ENCODE measurements around the gene DPYSL5. TPM values are rescaled to one million over a fixed set of nuclear protein-coding genes. Genes with fewer than 3 reads are reported as not detected.

The DPYSL5 gene
- total and polyA plus RNA-seq, 2 donors (not counting 1 experiment from before 2014, with no cell fraction given), result not detected

DNA sequence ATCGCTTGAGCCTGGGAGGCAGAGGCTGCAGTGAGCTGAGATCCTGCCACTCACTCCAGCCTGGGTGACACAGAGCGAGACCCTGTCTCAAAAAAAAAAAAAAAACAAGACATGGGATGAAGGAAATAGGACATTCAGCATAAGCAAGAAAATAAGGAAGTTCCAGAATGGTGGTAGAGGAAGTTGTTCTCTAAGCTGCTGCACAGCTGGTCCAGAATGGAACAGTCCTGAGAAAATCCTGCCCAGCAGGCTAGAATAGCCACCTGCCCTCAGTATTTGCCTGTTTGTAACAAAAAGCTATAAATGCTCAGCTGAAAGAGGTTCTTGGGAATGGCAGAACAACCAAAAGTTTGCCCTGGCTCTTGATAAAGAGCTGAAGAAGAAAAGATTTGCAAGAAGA lies 111.4 kb downstream of the DPYSL5 start:
- Histone ChIP-seq H2AFZ (ENCODE audit: insufficient read depth, low read depth, low read length, poor library complexity, severe bottlenecking) (no peak overlapping the region), H3K4me1 (ENCODE audit: control insufficient read depth in 2 of 2, insufficient read depth in 2 of 2, low read length in 2 of 2) (no peaks in the 10 kb centered on the region), H3K4me3 (ENCODE audit: control extremely low read depth in 1 of 5, extremely low read depth in 1 of 5, insufficient read depth in 1 of 5, low read depth in 2 of 5, low read length in 4 of 5) (no peak overlapping the region), H4K20me1 (ENCODE audit: control insufficient read depth, insufficient read depth, low read length, poor library complexity, severe bottlenecking) (no peaks in the 10 kb centered on the region), H3K79me2 (ENCODE audit: control insufficient read depth, insufficient read depth, low read length) (no peaks in the 10 kb centered on the region), H3K4me2 (replicated peaks; ENCODE audit: low read depth, low read length, poor library complexity, severe bottlenecking) (no peak overlapping the region), H3K36me3 (replicated peaks in 1 of 2; ENCODE audit: control extremely low read depth in 1 of 2, control insufficient read depth in 1 of 2, extremely low read depth in 1 of 2, insufficient read depth in 2 of 2, low read length in 1 of 2) (no peaks in the 10 kb centered on the region), H3K27me3 (replicated peaks in 1 of 4; ENCODE audit: control extremely low read depth in 1 of 4, control insufficient read depth in 3 of 4, insufficient read depth in 4 of 4, low read length in 3 of 4) (peaks cover 0 to 16% (median 4%) of the 10 kb centered on the region in 4 experiments), H3K27ac (ENCODE audit: low read length in 2 of 2) (no peak overlapping the region), H3K9ac (ENCODE audit: low read length) (no peak overlapping the region), H3K9me3 (ENCODE audit: control extremely low read depth in 1 of 3, control insufficient read depth in 2 of 3, insufficient read depth in 1 of 3, low read length in 2 of 3) (no peaks in the 10 kb centered on the region)
- TF ChIP-seq EZH2 (IDR thresholded peaks at IDR 0.05; ENCODE audit: borderline replicate concordance, insufficient read depth, low read depth, low read length, poor library complexity, severe bottlenecking), result no peak
- TF ChIP-seq CTCF (IDR thresholded peaks at IDR 0.05), result no peak
- CTCF ChIA-PET, result interaction anchor here (0.6 to 8.0 kb wide), 14 partner anchors 9 to 1508 kb away, joined by 3 to 168 read pairs (median 4); partner anchors contain the start of genes OST4 and TRIM54
- no peak for DNase-seq
- POLR2A ChIA-PET, result no interaction called here
- Mint-ChIP-seq H3K4me3 (no peak overlapping the region), H3K9me3 (ENCODE audit: insufficient read depth) (no peaks in the 10 kb centered on the region), H3K4me1 (no peaks in the 10 kb centered on the region), H3K27me3 (peaks cover 37% of the 10 kb centered on the region), H3K27ac (no peak overlapping the region)
- intact Hi-C loops (cut with micrococcal nuclease), result no loop called here
- no peak for ATAC-seq (ENCODE audit: low read depth)
- WGBS (ENCODE audit: insufficient coverage), result no CpG with 5 or more reads among the region's 2 CpGs

GRCh38 chr2:26964446-26965130 lies 116.7 kb downstream of the DPYSL5 start:
- TF ChIP-seq CTCF (IDR thresholded peaks at IDR 0.05), result no peak
- ATAC-seq (ENCODE audit: low read depth), result no peak
- Histone ChIP-seq H3K9me3 (ENCODE audit: control extremely low read depth in 1 of 3, control insufficient read depth in 2 of 3, insufficient read depth in 1 of 3, low read length in 2 of 3) (no peaks in the 10 kb centered on the region), H3K9ac (ENCODE audit: low read length) (no peak overlapping the region), H3K4me1 (ENCODE audit: control insufficient read depth in 2 of 2, insufficient read depth in 2 of 2, low read length in 2 of 2) (no peaks in the 10 kb centered on the region), H3K79me2 (ENCODE audit: control insufficient read depth, insufficient read depth, low read length) (no peaks in the 10 kb centered on the region), H2AFZ (ENCODE audit: insufficient read depth, low read depth, low read length, poor library complexity, severe bottlenecking) (no peak overlapping the region), H4K20me1 (ENCODE audit: control insufficient read depth, insufficient read depth, low read length, poor library complexity, severe bottlenecking) (no peaks in the 10 kb centered on the region), H3K4me2 (replicated peaks; ENCODE audit: low read depth, low read length, poor library complexity, severe bottlenecking) (no peak overlapping the region), H3K27me3 (replicated peaks in 1 of 4; ENCODE audit: control extremely low read depth in 1 of 4, control insufficient read depth in 3 of 4, insufficient read depth in 4 of 4, low read length in 3 of 4) (peaks cover 2 to 14% (median 8%) of the 10 kb centered on the region in 4 experiments), H3K4me3 (ENCODE audit: control extremely low read depth in 1 of 5, extremely low read depth in 1 of 5, insufficient read depth in 1 of 5, low read depth in 2 of 5, low read length in 4 of 5) (no peak overlapping the region), H3K36me3 (replicated peaks in 1 of 2; ENCODE audit: control extremely low read depth in 1 of 2, control insufficient read depth in 1 of 2, extremely low read depth in 1 of 2, insufficient read depth in 2 of 2, low read length in 1 of 2) (no peaks in the 10 kb centered on the region), H3K27ac (ENCODE audit: low read length in 2 of 2) (no peak overlapping the region)
- H3K27me3 Mint-ChIP-seq, result peaks cover 39% of the 10 kb centered on the region
- H3K9me3 Mint-ChIP-seq (ENCODE audit: insufficient read depth), result no peaks in the 10 kb centered on the region
- no peak overlapping the region for H3K27ac Mint-ChIP-seq
- peaks cover 5% of the 10 kb centered on the region for H3K4me1 Mint-ChIP-seq
- no CpG with 5 or more reads among the region's 3 CpGs for WGBS (ENCODE audit: insufficient coverage)
- no peak overlapping the region for H3K4me3 Mint-ChIP-seq
- intact Hi-C loops (cut with micrococcal nuclease), result loop anchor here (5.0 kb wide), 1 partner anchor 123 kb away; the partner anchor contains the start of gene KHK
- CTCF ChIA-PET, result interaction anchor here (3.4 to 8.0 kb wide), 5 partner anchors 52 to 338 kb away, joined by 12 to 168 read pairs (median 71); partner anchors contain the start of genes PREB and TRIM54
- POLR2A ChIA-PET, result interaction anchor here (0.6 kb wide), 1 partner anchor 316 kb away, joined by 3 read pairs; no protein-coding TSS in a partner anchor
- DNase-seq, result no peak

All from B cell (primary cell).